Measurements from ENCODE around the gene FBXL7. TPM values are rescaled to one million over a fixed set of nuclear protein-coding genes. Genes with fewer than 3 reads are reported as not detected.

FBXL7 gene
- total and polyA plus RNA-seq, 2 experiments from 2014 or later = 3.2 to 7.5 TPM

DNA sequence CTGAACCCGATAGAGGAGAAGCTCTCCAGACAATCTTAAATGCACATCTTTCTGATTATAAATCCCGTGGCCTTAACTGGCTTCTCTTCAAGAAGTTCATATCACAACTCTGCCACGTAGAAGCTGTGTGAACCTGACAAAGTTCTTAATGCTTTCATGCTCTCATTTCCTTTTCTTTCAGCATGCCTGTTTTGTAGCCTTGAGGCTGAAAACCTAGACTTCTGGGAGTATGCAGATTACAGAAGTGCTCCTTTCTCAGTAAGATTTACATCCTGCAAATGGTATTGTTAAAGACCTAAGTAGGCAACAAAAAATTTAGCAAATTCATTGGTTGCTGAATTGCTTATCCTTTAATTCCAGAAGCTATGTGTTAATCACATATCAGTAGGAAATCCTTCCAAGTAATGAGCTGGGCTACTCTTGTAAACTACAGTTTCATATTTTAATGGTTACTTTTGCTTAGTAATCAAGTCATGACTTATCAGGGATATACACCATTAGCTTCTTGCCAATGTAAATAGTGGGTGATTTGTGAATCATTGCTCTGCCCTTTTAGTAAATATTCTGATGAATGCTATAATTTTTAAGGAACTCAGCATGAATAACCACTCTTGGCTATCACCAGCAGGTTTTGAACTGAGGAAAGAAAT is 334.7 kb downstream of the FBXL7 start:
- no peak overlapping the region for H2AFZ ChIP-seq
- H4K20me1 ChIP-seq (ENCODE audit: insufficient read depth) = no peaks in the 10 kb centered on the region; the same call in 1 of the 2 replicates
- in situ Hi-C loops (cut with MboI) = no loop called here
- H3K27ac ChIP-seq = peak overlapping the region; percentile 50
- no peak overlapping the region for H3K9ac ChIP-seq
- H3K36me3 ChIP-seq (ENCODE audit: low read depth) = no peaks in the 10 kb centered on the region
- DNase-seq = peak; percentile 89
- TF ChIP-seq EZH2 (IDR thresholded peaks at IDR 0.05; ENCODE audit: insufficient read depth, poor library complexity, severe bottlenecking) (no peak), EZH2phosphoT487 (IDR thresholded peaks at IDR 0.05; ENCODE audit: insufficient read depth, low read depth) (peak; percentile 67; the same call in 1 of the 2 replicates)
- no peak overlapping the region for H3K4me3 ChIP-seq
- H3K27me3 ChIP-seq (replicated peaks; ENCODE audit: insufficient read depth) = no peaks in the 10 kb centered on the region
- peaks cover 8% of the 10 kb centered on the region; the same call in 1 of the 2 replicates for H3K79me2 ChIP-seq (ENCODE audit: insufficient read depth)
- 40 to 49% methylated on average over 3 of the region's 3 CpGs for WGBS, 2 experiments (ENCODE audit: low coverage in 1 of 2, low lambda C conversion rate in 2 of 2, missing lambda C conversion rate in 2 of 2)
- no peaks in the 10 kb centered on the region for H3K9me2 ChIP-seq (ENCODE audit: insufficient read depth)
- H3K4me2 ChIP-seq (ENCODE audit: unreplicated experiment) = peak overlapping the region; percentile 67
- peaks cover 24% of the 10 kb centered on the region for H3F3A ChIP-seq (ENCODE audit: insufficient read depth)
- H3K4me1 ChIP-seq (ENCODE audit: insufficient read depth) = peaks cover 21% of the 10 kb centered on the region
- no peaks in the 10 kb centered on the region for H3K9me3 ChIP-seq (ENCODE audit: low read depth)

DNA sequence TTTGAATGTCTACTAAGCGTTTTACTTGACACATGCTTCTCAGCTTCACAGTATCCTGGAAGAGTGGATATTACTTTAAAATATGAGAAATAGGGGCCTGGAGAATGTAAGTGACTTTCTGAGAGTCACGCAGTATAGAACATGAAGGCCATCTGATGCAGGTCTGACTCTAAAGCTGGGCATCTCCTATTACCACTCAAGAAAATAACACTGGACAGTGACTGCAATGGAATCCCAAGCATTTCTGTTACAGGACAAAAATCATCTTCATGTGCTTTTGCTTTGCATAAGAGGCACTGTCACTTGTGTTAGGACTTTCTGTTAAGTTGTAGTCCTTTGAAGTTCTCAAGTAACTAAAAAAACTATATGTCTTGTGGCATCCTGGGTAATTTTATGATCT is 335.5 kb downstream of the FBXL7 start:
- DNase-seq = peak; percentile 46
- Histone ChIP-seq H3K9me2 (ENCODE audit: insufficient read depth) (no peaks in the 10 kb centered on the region), H3K4me3 (no peak overlapping the region), H3K79me2 (ENCODE audit: insufficient read depth) (peaks cover 16% of the 10 kb centered on the region; the same call in 1 of the 2 replicates), H3K4me2 (ENCODE audit: unreplicated experiment) (peak overlapping the region; percentile 67), H3K9me3 (ENCODE audit: low read depth) (no peaks in the 10 kb centered on the region), H3K9ac (no peak overlapping the region), H3K27me3 (replicated peaks; ENCODE audit: insufficient read depth) (no peaks in the 10 kb centered on the region), H3K4me1 (ENCODE audit: insufficient read depth) (peaks cover 21% of the 10 kb centered on the region), H3F3A (ENCODE audit: insufficient read depth) (peaks cover 24% of the 10 kb centered on the region), H3K27ac (no peak overlapping the region), H4K20me1 (ENCODE audit: insufficient read depth) (no peaks in the 10 kb centered on the region; the same call in 1 of the 2 replicates), H2AFZ (no peak overlapping the region), H3K36me3 (ENCODE audit: low read depth) (no peaks in the 10 kb centered on the region)
- TF ChIP-seq EZH2phosphoT487 (IDR thresholded peaks at IDR 0.05; ENCODE audit: insufficient read depth, low read depth) = no peak
- no peak for TF ChIP-seq EZH2 (IDR thresholded peaks at IDR 0.05; ENCODE audit: insufficient read depth, poor library complexity, severe bottlenecking)
- WGBS, 2 experiments (ENCODE audit: low coverage in 1 of 2, low lambda C conversion rate in 2 of 2, missing lambda C conversion rate in 2 of 2) = 91% methylated on average over 2 of the region's 2 CpGs
- in situ Hi-C loops (cut with MboI) = no loop called here

DNA sequence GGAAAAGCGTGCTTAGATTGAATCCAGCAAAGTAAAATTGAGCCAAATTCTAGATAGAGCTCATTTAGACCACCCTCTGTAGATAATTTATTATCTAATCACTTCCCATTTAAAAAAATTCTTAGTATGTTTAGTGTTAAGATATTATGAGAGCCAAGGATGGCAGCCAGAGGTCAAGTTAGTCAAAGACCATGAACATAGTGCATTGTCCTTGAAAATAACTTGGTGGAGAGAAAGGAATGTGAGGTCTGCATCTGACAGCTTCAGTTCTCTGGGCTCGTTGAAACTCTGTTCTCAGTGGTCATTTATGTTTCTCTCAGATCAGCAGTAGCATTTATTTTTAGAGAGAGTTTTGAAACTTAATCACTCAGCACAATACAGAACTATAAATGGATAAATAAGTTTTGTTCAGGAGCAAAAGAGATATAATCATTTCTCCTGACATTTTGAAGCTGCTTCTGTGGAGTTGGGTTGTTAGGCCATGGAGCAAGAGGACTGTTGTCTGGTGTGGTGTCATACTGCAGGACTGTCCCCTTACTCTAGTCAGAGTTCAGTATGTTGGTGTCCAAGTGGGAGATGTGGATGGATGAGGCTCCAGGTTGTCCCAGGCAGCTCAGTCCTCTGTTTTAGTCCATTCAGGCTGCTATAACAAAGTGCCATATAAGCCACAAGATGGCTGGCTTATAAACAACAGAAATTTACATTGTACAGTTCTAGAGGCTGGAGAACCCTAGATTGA is 337.7 kb downstream of the FBXL7 start:
- H3K36me3 ChIP-seq (ENCODE audit: low read depth) = no peaks in the 10 kb centered on the region
- no peak overlapping the region for H3K27ac ChIP-seq
- no peak overlapping the region for H3K9ac ChIP-seq
- 69 to 83% methylated on average over 2 of the region's 2 CpGs for WGBS, 2 experiments (ENCODE audit: low coverage in 1 of 2, low lambda C conversion rate in 2 of 2, missing lambda C conversion rate in 2 of 2)
- no peak overlapping the region for H2AFZ ChIP-seq
- in situ Hi-C loops (cut with MboI) = no loop called here
- H3K79me2 ChIP-seq (ENCODE audit: insufficient read depth) = peaks cover 16% of the 10 kb centered on the region; the same call in 1 of the 2 replicates
- H3K27me3 ChIP-seq (replicated peaks; ENCODE audit: insufficient read depth) = no peaks in the 10 kb centered on the region
- H3K4me2 ChIP-seq (ENCODE audit: unreplicated experiment) = no peak overlapping the region
- DNase-seq = no peak
- H3K4me1 ChIP-seq (ENCODE audit: insufficient read depth) = peaks cover 21% of the 10 kb centered on the region
- H4K20me1 ChIP-seq (ENCODE audit: insufficient read depth) = no peaks in the 10 kb centered on the region; the same call in 1 of the 2 replicates
- no peaks in the 10 kb centered on the region for H3K9me2 ChIP-seq (ENCODE audit: insufficient read depth)
- no peak overlapping the region for H3K4me3 ChIP-seq
- peaks cover 24% of the 10 kb centered on the region for H3F3A ChIP-seq (ENCODE audit: insufficient read depth)
- H3K9me3 ChIP-seq (ENCODE audit: low read depth) = no peaks in the 10 kb centered on the region
- TF ChIP-seq EZH2phosphoT487 (IDR thresholded peaks at IDR 0.05; ENCODE audit: insufficient read depth, low read depth) = no peak
- no peak for TF ChIP-seq EZH2 (IDR thresholded peaks at IDR 0.05; ENCODE audit: insufficient read depth, poor library complexity, severe bottlenecking)

DNA sequence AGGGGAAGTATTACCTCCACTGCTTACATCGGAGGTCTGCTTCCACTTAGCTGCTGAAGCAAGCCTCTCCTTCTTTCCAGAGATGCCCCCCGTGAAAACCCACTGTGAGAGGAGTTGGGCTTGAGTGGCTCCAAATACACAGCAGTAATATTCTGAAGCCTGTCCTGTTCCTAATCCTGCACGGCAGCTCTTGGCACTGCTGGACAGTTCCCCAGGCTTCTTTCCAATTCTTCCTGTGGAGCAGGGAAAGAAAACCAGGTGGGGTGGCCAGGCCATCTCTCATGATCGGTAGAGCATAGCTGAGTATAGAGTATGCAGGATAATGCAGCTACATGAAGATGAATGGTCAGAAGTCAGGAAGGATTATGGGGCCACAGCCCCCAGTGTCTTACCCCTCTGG is 344.3 kb downstream of the FBXL7 start:
- 52 to 56% methylated on average over 4 of the region's 4 CpGs for WGBS, 2 experiments (ENCODE audit: low coverage in 1 of 2, low lambda C conversion rate in 2 of 2, missing lambda C conversion rate in 2 of 2)

More for the DNA sequence above, 344.3 kb downstream of the FBXL7 start:
- no peaks in the 10 kb centered on the region for H3K9me2 ChIP-seq (ENCODE audit: insufficient read depth)
- H3K4me1 ChIP-seq (ENCODE audit: insufficient read depth) = no peaks in the 10 kb centered on the region
- no peak overlapping the region for H3K4me3 ChIP-seq
- no peaks in the 10 kb centered on the region for H3K36me3 ChIP-seq (ENCODE audit: low read depth)
- TF ChIP-seq EZH2phosphoT487 (IDR thresholded peaks at IDR 0.05; ENCODE audit: insufficient read depth, low read depth) (no peak), EZH2 (IDR thresholded peaks at IDR 0.05; ENCODE audit: insufficient read depth, poor library complexity, severe bottlenecking) (no peak)
- H3K9ac ChIP-seq = no peak overlapping the region
- H3F3A ChIP-seq (ENCODE audit: insufficient read depth) = no peaks in the 10 kb centered on the region
- no peaks in the 10 kb centered on the region for H3K27me3 ChIP-seq (replicated peaks; ENCODE audit: insufficient read depth)
- no peak overlapping the region for H3K27ac ChIP-seq
- peaks cover 15% of the 10 kb centered on the region; the same call in 1 of the 2 replicates for H3K79me2 ChIP-seq (ENCODE audit: insufficient read depth)
- no peak overlapping the region for H3K4me2 ChIP-seq (ENCODE audit: unreplicated experiment)
- in situ Hi-C loops (cut with MboI) = no loop called here
- H3K9me3 ChIP-seq (ENCODE audit: low read depth) = no peaks in the 10 kb centered on the region
- no peak overlapping the region for H2AFZ ChIP-seq
- peaks cover 3% of the 10 kb centered on the region; the same call in 1 of the 2 replicates for H4K20me1 ChIP-seq (ENCODE audit: insufficient read depth)
- no peak for DNase-seq

Data from GM23248 (cell line).